Right renal cortex interstitium (tissue), 3 donors: ENCODE data around the gene TMEM150A. TPM values are rescaled to one million over a fixed set of nuclear protein-coding genes. Genes with fewer than 3 reads are reported as not detected.
"Not testable (repeated sequence)": the region's sequence is repeated elsewhere in the genome, so short reads cannot be mapped to it uniquely, and the experiment has no call there.

Experiments
- DNase-seq, 3 donors: peaks; one replicate each; pipeline ENCODE4 v3.0.0-alpha.2; 2013; ENCODE audit warnings: low read depth in 3 of 3, low spot score in 2 of 3
- polyA plus RNA-seq, 3 donors: library from polyadenylated mRNA; unstranded; fragments of 120-200 nt; gene quantifications; one replicate each; pipeline ENCODE4 v1.2.1, GENCODE V29; 2013; ENCODE audit not compliant: insufficient read length in 3 of 3

The TMEM150A gene
- polyA plus RNA-seq, 3 donors = 33.2 to 35.6 (median 33.9) TPM

GRCh38 chr2:85613717-85614515 is 11.4 kb upstream of the TMEM150A start:
- DNase-seq = no peak

DNA sequence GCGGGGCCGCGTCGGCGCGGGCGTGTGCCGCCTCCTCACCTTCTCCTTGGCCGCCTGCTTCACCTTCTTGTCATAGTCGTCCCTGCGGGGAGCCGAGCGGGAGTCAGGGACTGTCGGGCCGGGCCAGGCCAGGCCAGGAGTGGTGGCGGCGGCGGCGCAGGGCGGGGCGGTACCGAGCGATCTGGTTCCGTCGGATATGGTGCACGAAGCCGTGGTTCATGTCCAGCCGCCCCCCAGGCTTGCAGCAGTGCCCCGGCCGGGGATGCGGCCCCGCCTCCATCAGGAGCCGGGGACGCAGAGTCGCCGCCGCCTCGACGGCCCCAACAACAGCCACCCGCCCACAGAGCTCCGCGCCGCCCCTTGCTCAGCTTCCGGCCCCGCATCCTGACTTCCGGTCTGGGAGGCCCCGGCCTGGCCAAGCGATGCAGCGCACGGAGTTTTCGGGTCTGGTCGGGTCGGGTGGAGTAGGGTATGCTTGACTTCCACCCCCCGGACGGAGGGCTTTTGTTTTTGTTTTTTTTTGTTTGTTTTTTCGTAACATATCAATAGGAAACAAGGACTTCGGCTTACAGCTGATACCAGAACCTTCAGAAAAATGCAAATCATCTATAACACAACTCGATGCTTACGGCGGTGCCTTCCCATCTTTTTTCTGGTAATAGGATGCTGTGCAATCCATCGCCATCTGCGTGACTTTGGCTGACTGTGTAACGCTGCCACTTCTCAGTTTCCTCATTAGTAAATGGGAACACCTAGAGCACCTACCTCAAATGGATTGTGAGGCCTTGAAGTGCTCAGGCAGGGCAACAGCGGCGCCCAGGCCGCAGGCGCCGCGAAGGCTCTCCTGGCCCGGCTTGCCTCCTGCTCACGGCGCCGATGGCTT is 9.4 kb upstream of the TMEM150A start, which contains the start of gene C2orf68:
TSS of gene C2orf68 (minus strand) at position 362 of the 883 bp plus-strand sequence. CDS start at position 280, 82 bp downstream.
- DNase-seq = peak; percentile 83 to 88 (median 84)

- no peak for DNase-seq
These were observed 8.8 kb upstream of the TMEM150A start for GRCh38 chr2:85611217-85611704.

GRCh38 chr2:85607268-85608215 is 5.0 kb upstream of the TMEM150A start:
- DNase-seq = no peak

DNA sequence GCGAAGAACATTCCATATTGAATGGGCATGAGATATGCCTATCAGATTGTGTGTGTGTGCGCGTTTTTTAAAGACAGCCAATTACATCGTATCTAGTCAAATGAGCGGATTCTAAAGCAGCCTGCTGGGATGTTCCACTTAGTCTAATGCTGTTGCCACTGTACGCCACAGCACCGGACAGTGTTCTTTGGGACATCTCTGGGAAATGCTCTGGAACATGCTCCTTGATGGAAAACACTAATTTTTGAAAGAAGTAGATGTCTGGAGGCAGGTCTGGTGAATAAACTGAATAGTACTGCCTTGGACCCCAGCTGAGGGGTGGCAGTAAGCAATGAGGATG is 3.6 kb upstream of the TMEM150A start:
- DNase-seq = no peak

GRCh38 chr2:85605406-85606115 is 3.1 kb upstream of the TMEM150A start:
- no peak for DNase-seq

- no peak for DNase-seq
These were observed 2.3 kb upstream of the TMEM150A start for GRCh38 chr2:85604568-85605339.

DNA sequence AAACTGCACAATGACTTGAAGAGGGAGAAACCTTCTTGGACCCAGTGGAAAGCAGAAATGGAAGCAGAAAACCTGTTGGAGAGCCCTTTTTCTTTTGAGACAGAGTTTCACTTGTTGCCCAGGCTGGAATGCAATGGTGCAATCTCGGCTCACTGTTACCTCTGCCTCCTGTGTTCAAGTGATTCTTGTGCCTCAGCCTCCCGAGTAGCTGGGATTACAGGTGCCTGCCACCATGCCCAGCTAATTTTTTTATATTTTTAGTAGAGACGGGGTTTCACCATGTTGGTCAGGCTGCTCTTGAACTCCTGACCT is 1.6 kb upstream of the TMEM150A start:
- DNase-seq = not testable (repeated sequence)

GRCh38 chr2:85601771-85602475 is 575 bp downstream of the TMEM150A start:
- DNase-seq = no peak

DNA sequence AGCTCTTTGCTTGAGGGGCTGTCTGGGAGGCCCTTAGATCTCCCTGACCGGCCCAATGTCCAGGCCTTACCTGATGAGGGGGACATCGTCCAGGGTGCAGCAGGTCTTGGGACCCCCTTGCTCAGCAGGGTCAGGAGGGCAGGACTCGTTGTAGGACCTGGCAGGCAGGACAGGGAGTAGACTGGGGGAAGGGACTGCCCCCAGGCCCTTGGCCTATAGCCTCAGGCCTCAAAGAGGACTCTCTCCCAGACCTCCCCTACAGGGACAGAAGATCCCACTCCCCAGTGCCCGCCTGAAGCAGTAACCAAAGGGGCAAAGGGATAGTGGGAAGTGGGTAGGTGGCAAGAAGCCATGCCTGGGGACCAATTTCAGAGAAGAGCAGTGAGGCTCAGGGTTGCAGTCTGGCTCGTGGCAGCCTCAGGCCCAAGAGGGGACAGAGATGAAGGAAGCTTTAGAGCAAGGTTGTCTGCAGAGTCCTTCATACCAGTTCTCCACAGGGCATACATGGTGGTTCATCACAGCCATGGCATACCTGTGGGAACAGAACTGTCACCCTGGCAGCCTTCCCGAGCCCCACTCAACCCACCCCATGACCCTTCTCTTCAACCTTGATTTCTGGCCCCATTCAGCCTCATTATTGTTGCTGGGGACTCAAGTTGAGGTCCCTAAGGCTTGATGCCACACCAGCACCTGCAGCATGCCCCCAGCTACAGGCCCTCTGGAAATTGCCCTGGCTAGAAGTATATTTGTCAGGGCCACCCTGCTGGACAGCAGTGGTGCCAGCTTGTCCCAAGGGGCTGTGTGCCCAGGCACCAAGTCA is 1.3 kb downstream of the TMEM150A start:
- no peak for DNase-seq

GRCh38 chr2:85600235-85600575 is 2.3 kb downstream of the TMEM150A start:
- DNase-seq = no peak

- DNase-seq = no peak
These were observed 2.8 kb downstream of the TMEM150A start for GRCh38 chr2:85599468-85600234.

DNA sequence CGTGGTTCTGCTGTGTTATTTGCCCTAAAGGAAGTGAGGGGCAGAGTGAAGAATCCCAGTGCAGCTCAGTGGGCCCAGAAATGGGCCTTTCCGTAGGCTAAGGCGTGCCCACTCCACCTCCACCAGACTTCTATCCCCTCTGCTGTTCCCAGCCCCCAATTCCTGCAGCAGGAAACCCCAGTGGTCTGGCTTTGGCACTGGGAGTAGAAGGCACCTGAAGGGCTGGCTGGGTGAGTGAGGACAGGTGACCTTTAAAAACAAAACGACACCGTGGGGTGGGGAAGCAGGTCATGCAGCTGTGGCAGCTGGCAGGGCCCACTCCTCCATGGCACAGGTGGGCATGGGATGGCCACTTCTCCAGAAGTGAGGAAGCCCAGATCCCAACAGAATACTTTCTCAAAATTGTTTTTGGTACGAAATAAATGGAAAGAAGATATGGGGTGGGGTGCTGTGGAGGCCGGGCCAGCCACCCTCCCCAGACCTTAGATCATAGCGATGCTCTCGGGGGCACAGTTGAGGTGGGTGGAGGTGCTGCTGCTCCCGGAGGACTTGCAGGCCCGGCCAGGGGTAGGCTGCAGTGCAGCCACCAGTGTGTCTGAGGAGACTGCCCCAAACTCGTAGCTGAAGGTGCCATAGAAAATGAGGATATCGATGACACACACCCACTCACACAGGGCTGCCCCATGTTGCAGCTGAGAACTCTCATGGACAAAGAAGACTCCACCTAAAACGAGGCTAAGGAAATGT is 3.7 kb downstream of the TMEM150A start:
- no peak for DNase-seq

DNA sequence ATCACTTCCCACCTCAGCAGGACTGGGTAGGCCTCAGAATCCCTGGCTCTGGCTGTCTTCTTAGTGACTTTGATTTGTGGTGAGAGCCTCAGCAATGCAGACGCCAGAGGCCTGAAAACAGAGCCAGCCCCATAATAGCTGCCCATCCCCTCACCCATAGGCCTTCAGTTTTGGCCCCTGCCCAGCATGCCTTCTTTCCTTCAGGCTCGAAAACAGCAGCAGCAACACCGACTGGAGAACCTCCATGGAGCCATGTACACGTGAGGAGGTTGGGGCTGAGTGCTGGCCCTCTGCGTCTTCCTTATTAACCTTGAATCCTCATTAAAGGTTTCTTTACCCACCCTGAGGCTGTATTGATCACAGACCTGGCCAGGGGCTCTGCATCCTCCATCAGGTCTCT is 5.3 kb downstream of the TMEM150A start:
- no peak for DNase-seq

DNA sequence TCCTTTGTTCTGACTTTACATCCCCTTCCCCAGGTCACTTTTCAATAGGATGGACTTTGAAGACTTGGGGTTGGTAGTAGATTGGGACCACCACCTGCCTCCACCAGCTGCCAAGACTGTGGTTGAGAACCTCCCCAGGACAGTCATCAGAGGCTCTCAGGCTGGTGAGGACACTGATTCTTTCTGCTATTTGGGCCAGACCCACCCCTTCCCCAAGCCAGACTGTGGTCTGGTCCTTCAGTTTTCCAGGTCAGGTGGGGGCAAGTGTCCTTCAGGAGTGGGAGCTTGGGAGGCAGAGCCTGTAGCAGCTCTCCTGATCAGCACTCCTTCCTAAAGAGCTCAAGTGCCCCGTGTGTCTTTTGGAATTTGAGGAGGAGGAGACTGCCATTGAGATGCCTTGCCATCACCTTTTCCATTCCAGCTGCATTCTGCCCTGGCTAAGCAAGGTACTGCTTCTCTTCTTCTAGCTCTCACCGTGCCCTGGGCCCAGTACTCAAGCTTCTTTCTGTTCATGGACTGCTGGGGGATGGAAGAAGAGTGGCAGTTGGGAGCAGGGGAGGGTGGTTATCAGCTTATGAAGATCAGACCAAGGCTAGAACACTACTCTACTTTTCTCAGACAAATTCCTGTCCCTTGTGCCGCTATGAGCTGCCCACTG is 5.9 kb downstream of the TMEM150A start:
- no peak for DNase-seq

- no peak for DNase-seq
These were observed 6.5 kb downstream of the TMEM150A start for GRCh38 chr2:85596026-85596333.
